Measurements from ENCODE around the gene KMT2E. TPM values are rescaled to one million over a fixed set of nuclear protein-coding genes. Genes with fewer than 3 reads are reported as not detected.
A peak's percentile ranks its signal among the peaks of the same experiment; 100 is the strongest.

KMT2E gene
- total RNA-seq, 1 donor from 2014 or later = 62.5 TPM

- no peak overlapping the region for H2AFZ ChIP-seq (ENCODE audit: low read depth, low read length)
- H3K9ac ChIP-seq (ENCODE audit: low read length) = no peak overlapping the region
- no peaks in the 10 kb centered on the region for H3K4me1 ChIP-seq (ENCODE audit: insufficient read depth, low read length)
- H3K36me3 ChIP-seq (ENCODE audit: insufficient read depth, low read length) = peaks cover 6% of the 10 kb centered on the region
- H3K4me3 Mint-ChIP-seq (ENCODE audit: unreplicated experiment) = no peak overlapping the region
- no peaks in the 10 kb centered on the region for H3K27me3 ChIP-seq (ENCODE audit: insufficient read depth, low read length)
- H3K4me3 ChIP-seq (ENCODE audit: insufficient read depth, low read depth, low read length) = no peak overlapping the region
- H4K20me1 ChIP-seq (ENCODE audit: insufficient read depth, low read length) = peaks cover 75% of the 10 kb centered on the region
- FAIRE-seq = no peak
- peaks cover 18% of the 10 kb centered on the region for H3K36me3 Mint-ChIP-seq (ENCODE audit: low read depth, unreplicated experiment)
- H3K9me3 ChIP-seq (ENCODE audit: insufficient read depth, low read depth, low read length) = no peaks in the 10 kb centered on the region
- no peak overlapping the region for H3K27ac ChIP-seq (ENCODE audit: low read depth, low read length)
- no peaks in the 10 kb centered on the region for H3K27me3 Mint-ChIP-seq (ENCODE audit: low read depth, unreplicated experiment)
- no peaks in the 10 kb centered on the region for H3K9me3 Mint-ChIP-seq (ENCODE audit: unreplicated experiment)
- H3K27ac Mint-ChIP-seq (ENCODE audit: unreplicated experiment) = no peak overlapping the region
- no peak overlapping the region for H3K4me2 ChIP-seq (ENCODE audit: low read length)
- TF ChIP-seq EZH2 (IDR thresholded peaks at IDR 0.05; ENCODE audit: insufficient read depth, low read length) (no peak), CTCF (IDR thresholded peaks at IDR 0.05; ENCODE audit: insufficient read depth, low read depth, low read length) (no peak)
- peaks cover 22% of the 10 kb centered on the region for H3K4me1 Mint-ChIP-seq (ENCODE audit: low read depth, unreplicated experiment)
- H3K79me2 ChIP-seq (ENCODE audit: insufficient read depth, low read length) = peaks cover 15% of the 10 kb centered on the region
- no peak for DNase-seq (ENCODE audit: low read depth)
Observed at GRCh38 chr7:105132335-105132734, 118.3 kb downstream of the KMT2E start.

- no peak overlapping the region for H3K27ac ChIP-seq (ENCODE audit: low read depth, low read length)
- H3K4me1 Mint-ChIP-seq (ENCODE audit: low read depth, unreplicated experiment) = peaks cover 22% of the 10 kb centered on the region
- no peak overlapping the region for H3K9ac ChIP-seq (ENCODE audit: low read length)
- H3K27me3 Mint-ChIP-seq (ENCODE audit: low read depth, unreplicated experiment) = no peaks in the 10 kb centered on the region
- no peaks in the 10 kb centered on the region for H3K27me3 ChIP-seq (ENCODE audit: insufficient read depth, low read length)
- H3K9me3 ChIP-seq (ENCODE audit: insufficient read depth, low read depth, low read length) = no peaks in the 10 kb centered on the region
- H3K27ac Mint-ChIP-seq (ENCODE audit: unreplicated experiment) = no peak overlapping the region
- H3K9me3 Mint-ChIP-seq (ENCODE audit: unreplicated experiment) = no peaks in the 10 kb centered on the region
- H3K4me3 ChIP-seq (ENCODE audit: insufficient read depth, low read depth, low read length) = no peak overlapping the region
- FAIRE-seq (no peak), DNase-seq (ENCODE audit: low read depth) (no peak)
- H3K4me2 ChIP-seq (ENCODE audit: low read length) = no peak overlapping the region
- peaks cover 15% of the 10 kb centered on the region for H3K79me2 ChIP-seq (ENCODE audit: insufficient read depth, low read length)
- H3K36me3 ChIP-seq (ENCODE audit: insufficient read depth, low read length) = peaks cover 7% of the 10 kb centered on the region
- H3K4me3 Mint-ChIP-seq (ENCODE audit: unreplicated experiment) = no peak overlapping the region
- H3K4me1 ChIP-seq (ENCODE audit: insufficient read depth, low read length) = no peaks in the 10 kb centered on the region
- peaks cover 80% of the 10 kb centered on the region for H4K20me1 ChIP-seq (ENCODE audit: insufficient read depth, low read length)
- H3K36me3 Mint-ChIP-seq (ENCODE audit: low read depth, unreplicated experiment) = peaks cover 17% of the 10 kb centered on the region
- H2AFZ ChIP-seq (ENCODE audit: low read depth, low read length) = no peak overlapping the region
- TF ChIP-seq CTCF (IDR thresholded peaks at IDR 0.05; ENCODE audit: insufficient read depth, low read depth, low read length) (no peak), EZH2 (IDR thresholded peaks at IDR 0.05; ENCODE audit: insufficient read depth, low read length) (no peak)
Observed at GRCh38 chr7:105132835-105133234, 118.8 kb downstream of the KMT2E start.

GRCh38 chr7:105133358-105133757 is 119.4 kb downstream of the KMT2E start:
- H3K36me3 ChIP-seq (ENCODE audit: insufficient read depth, low read length) = peaks cover 7% of the 10 kb centered on the region
- Mint-ChIP-seq H3K9me3 (ENCODE audit: unreplicated experiment) (no peaks in the 10 kb centered on the region), H3K27me3 (ENCODE audit: low read depth, unreplicated experiment) (no peaks in the 10 kb centered on the region), H3K4me1 (ENCODE audit: low read depth, unreplicated experiment) (peaks cover 22% of the 10 kb centered on the region), H3K4me3 (ENCODE audit: unreplicated experiment) (peak overlapping the region; percentile 34), H3K36me3 (ENCODE audit: low read depth, unreplicated experiment) (peaks cover 17% of the 10 kb centered on the region), H3K27ac (ENCODE audit: unreplicated experiment) (no peak overlapping the region)
- H3K9me3 ChIP-seq (ENCODE audit: insufficient read depth, low read depth, low read length) = no peaks in the 10 kb centered on the region
- H3K4me2 ChIP-seq (ENCODE audit: low read length) = no peak overlapping the region
- no peak for DNase-seq (ENCODE audit: low read depth)
- no peaks in the 10 kb centered on the region for H3K4me1 ChIP-seq (ENCODE audit: insufficient read depth, low read length)
- H4K20me1 ChIP-seq (ENCODE audit: insufficient read depth, low read length) = peaks cover 81% of the 10 kb centered on the region
- no peak for FAIRE-seq
- no peaks in the 10 kb centered on the region for H3K27me3 ChIP-seq (ENCODE audit: insufficient read depth, low read length)
- peaks cover 15% of the 10 kb centered on the region for H3K79me2 ChIP-seq (ENCODE audit: insufficient read depth, low read length)
- no peak overlapping the region for H3K4me3 ChIP-seq (ENCODE audit: insufficient read depth, low read depth, low read length)
- no peak overlapping the region for H2AFZ ChIP-seq (ENCODE audit: low read depth, low read length)
- H3K27ac ChIP-seq (ENCODE audit: low read depth, low read length) = no peak overlapping the region
- TF ChIP-seq CTCF (IDR thresholded peaks at IDR 0.05; ENCODE audit: insufficient read depth, low read depth, low read length) (no peak), EZH2 (IDR thresholded peaks at IDR 0.05; ENCODE audit: insufficient read depth, low read length) (no peak)
- no peak overlapping the region for H3K9ac ChIP-seq (ENCODE audit: low read length)
